ENCODE measurements around the gene SLC12A8.

Gene SLC12A8

DNA sequence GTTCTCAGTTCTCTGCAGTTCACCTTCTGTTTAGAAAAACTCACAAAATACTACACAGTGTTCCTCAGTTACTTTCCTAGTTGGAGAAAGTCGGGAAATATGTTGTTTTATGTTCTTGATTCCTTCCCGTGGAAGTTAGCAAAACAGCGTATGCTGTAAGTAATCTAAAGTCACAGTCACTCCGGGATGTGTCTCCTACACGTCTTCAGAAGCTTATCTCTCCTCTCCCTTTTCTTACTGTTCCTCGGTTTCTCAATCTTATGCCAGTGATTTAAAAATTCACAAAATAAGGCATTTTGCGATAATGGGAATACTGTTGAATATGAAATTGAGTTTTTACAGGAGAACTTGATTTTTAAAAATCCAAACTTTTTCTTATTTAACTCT, 158.5 kb downstream of the SLC12A8 start:
- no peak for DNase-seq (ENCODE audit: low read depth in 2 of 2)

DNA sequence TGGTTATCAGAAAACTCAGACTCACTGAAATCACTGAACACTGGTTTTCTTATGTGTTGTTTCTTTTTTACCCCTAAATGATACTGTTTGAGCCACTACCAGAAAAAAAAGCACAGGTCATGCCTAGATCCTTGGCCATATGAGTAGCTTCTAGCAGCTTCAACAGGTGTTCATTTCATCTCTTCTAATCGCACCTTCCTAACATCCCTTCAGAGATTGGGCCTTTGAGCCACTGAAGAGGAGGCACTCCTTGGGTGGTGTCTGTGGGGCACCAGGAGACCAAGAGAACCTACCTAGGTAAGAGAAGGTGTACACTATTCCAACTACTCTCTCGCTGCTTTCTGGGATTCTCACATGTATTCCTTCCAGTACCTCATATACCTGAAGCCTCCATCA, 159.2 kb downstream of the SLC12A8 start:
- no peak for DNase-seq (ENCODE audit: low read depth in 2 of 2)

DNA sequence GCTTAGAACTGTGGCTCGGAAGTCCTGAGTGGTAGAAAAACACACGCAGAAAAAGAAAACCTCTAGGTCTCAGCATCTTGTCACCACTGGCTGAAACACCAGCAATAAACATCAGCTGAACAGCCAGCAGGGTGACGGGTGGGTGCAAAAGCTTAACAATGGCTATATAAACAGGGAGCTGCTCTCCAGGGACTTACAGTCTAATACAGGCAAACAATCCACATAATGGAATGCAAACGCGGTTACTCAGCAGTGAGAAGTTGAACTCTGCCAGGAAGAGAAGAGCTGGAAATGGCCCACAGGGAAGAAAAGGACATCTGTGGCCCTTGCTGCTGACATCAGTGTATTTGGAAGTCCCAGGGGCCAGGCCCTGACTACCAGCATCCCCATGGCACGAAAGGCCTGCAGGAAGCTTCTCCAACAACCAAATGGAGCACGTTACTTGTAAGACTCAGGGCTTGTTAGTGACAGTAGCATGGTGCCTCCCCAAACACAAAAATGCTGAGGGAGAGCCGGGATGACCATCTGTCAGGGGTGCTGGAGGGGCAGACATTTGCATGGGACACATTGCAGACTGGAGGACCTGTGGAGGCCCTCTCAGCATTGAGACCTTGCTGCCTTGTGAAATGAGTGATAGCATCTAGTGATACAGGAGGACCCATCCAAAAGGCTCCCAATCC, 159.8 kb downstream of the SLC12A8 start:
- DNase-seq (ENCODE audit: low read depth in 2 of 2) = no peak

DNA sequence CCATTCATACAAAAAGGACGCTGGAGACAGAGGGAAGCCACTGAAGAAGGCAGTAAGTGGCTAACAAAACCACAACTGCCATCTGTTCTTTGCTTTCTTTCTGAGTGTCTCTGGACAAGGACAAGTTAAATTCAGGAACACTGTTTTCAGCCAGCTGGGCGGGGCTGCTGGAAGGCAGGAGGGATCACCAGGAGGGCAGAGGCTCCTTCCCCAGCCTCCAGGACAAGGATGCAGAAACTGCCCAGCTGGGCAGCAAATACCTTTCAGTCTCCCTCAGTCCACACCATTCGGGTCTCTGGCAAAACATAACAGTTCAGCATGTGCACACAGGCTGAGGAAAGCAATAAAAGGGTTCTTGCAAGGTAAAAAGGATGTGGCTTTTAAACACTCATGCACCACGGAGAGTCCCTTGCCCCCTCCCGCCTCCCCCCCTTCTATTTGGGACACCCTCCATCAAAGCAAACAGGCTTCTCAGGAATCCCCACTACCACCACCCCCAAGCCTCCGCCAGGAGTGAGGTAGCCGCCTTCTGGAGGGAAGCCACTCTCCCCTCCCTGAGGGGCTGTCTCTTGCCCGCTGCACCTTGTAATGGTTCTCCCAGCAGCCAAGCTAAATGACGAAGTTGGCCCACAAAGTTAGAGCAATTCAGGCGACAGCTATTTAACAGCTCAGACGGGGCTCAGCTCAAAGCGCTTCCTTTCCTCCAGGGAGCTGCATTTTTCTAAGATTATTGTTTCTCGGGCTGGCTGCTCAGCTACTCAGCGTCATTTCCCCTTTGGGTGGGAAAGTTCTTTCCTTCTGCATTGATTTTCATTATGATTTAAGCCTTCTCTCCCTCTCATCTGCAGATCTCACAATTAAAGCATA, 160.6 kb downstream of the SLC12A8 start:
- peak; percentile 41 to 52 for DNase-seq (ENCODE audit: low read depth in 2 of 2)

DNA sequence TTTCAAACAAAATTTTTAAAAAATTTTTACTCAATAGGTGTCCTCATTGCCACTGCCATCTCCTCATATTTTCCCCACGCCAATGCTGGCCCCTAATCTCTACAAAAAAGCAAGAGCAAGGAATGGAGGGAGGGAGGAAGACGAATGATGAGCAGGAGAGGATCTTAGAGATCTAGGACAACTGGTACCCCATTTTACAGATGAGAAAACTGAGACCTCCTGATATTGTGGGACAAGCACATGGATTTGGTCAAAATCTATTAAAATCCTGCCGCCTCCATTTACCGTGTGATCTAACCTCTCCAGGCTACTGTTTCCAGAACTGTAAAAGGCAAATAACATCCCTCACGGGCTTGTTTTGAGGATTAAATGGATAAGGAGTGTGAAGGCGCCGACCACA, 161.3 kb downstream of the SLC12A8 start:
- DNase-seq (ENCODE audit: low read depth in 2 of 2) = no peak

DNA sequence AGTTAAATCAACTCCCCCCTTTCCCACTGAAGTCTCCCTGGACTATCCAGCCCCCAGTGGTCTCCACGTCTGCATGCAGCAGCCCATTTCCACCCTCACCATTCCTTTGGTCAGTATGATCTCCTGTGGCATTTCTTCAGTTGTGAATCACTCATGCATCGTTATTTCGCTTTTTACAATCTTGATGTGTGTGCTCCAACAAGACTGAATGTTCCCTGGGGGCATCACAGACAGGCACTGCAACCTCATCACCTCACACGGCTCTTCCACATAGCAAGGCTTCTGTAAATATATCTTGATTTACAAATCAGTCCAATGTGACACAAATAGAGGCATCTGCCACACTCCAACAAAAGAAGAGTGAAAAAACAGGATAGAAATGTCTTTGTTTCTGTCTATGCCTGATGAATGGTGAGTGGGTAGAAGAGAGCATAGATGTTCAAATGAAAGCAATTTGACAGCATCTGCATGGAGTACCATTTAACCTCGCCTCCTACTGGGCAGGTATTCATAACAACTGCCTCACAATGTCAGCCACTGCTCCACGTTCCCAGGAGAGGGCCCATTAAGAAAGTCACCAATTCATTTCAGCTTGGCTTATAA, 162.0 kb downstream of the SLC12A8 start:
- no peak for DNase-seq (ENCODE audit: low read depth in 2 of 2)

DNA sequence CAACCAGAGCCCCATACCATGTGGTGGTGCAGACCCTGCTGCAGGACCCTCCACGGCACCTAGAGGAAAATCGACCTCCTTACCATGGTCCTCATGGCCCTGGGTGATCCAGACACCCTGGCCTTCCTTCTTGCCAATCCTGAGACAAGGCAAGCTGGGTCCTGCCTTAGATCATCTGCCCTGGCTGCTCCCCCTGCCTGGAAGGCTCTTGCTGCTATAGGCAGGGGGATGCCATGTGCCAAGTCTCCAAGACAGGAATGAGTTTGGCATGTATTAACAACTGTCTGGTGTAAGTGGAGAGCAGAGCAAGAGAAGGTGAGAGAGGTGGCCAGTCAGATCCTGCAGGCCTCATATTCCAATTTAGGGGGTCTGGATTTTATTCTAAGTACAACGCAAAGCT, 164.3 kb downstream of the SLC12A8 start:
- no peak for DNase-seq (ENCODE audit: low read depth in 2 of 2)

DNA sequence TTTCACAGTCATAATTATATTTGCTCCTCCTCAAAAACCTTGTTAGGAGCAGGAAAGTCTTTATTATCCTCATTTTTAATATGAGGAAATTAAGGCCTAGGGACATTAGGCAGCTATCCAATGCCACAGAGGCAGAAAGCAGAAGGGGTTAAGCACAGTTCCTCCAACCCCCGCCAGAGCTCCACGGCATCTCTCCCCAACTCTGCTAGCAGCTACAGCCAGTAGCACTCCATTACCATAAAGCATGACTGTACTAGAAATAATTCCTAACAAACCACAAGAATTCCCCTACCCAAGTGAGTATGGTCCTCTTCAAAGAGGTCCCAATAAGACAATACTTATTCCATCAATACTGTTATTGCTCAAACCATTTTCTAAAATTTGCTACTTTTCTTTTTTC, 166.6 kb downstream of the SLC12A8 start:
- DNase-seq (ENCODE audit: low read depth in 2 of 2) = no peak

DNA sequence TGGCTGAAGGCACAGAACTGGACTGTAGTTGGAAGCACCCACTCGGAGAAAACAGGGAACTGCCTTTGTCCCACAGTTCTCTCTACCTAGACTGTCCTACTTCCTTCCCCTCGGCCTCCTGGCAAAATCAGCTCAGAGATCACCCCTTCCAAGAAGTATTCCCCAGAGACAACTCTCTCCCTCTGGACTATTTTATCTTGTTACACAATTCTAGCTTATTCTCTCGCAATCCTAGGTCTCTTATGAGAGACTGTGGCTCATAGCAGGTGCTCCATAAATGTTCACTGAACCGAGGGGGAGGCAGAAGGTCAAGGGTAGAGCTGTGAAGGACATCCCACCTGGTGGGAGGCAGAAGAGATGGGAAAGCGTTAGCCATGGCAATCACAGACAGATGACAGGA, 167.4 kb downstream of the SLC12A8 start:
- DNase-seq (ENCODE audit: low read depth in 2 of 2) = no peak

DNA sequence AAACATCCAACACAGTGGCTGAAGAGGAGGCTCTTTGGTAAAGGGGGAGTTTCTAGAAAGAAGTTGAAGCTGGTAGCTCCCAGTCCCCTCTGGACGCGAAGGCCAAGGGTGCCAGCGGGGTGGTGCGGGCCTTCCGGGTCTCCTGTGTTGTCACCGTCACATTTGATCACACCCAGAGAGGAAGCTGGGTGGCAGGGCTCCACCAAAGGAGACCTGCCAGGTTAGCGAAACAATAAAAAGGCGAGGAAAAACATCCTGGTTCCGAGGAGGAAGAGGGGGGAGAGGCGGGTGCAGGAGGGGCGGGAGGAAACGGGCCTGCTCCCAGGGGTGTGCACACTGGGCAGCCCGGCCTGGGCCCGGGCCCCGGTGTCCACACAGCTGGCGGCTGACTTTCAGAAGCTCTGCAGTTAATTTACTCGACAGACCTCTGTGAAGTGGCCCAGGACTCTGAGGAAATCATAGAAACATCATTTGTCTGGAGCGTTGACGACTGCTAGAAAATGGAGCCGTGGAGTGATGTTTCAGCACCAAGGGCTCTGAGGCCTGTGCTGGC, 168.9 kb downstream of the SLC12A8 start:
- DNase-seq (ENCODE audit: low read depth in 2 of 2) = no peak

DNA sequence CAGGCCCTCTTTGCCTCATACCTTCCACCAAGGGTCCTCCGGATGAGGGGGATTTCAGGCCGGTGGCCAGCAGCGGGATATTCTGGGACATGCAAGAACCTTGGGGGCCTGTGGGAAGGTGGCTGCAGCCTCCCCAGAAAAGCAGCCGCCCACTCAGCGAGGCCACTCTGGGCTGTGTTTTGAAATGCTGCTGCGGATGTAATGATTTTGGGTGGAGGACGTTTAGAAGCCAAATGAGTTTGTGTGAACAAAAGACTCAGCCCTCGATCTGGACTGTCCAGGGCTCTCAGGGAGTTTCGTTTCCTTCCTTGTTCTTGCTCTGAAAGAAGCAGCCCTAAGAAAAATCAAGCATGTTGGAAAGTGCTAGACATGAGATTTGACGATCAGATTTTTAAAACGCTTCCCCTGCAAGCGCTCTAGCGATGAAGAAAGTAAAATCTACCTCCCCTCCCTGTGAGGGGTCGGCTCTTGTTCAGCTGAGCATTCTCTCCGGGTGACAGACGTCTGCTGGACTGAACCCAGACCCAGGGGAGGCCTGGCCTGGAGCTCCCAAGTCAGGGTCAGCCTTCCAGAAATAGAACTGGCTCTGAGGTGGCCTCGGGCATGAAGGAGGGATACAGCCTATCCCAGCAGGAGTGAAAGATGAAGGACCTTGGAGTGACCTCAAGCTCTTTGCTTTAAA, 169.7 kb downstream of the SLC12A8 start:
- DNase-seq (ENCODE audit: low read depth in 2 of 2) = no peak

DNA sequence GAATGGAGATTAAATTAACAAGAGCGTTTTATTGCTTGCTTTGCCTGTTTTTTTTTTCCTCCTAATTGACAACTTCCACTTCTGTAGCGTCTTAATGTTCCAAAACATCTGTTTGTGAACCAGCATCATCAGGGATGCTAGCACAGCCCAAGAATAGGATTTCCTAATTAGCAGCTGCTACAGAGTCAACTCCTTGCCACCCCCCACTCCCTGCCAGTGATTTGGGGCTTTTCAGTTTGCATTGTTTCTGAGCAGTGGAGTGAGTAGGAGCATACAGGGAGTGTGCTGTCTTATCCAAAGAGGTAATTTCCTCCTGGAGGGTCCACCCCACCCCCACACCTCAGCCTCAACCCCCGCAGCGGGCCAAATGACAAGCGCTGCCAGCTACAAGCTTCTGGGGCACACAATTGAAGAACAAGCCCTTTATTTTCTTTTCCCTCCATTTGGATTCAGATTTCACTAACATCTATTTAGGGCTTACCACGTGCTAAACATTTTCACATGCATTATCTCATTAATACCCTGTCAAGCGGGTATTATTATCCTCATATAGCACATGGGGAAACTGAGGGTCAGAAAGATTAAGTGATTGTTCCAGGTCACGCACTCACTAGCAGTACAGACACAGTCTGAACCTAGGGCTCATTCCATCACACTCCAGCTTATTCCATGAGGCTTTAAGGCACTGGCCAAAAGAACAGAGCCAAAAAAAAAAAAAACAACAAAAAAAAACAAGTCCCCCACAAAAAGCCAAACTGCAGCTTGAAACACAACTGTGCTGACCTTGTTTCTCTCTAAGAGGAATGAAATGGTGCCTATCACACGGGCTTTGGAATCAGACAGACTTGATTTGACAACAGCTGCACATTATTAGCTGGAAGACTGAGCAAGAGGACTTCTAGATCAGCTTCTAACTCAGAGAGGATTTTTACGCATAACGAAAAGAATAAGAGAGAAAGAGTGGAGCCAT, 173.1 kb downstream of the SLC12A8 start:
- no peak for DNase-seq (ENCODE audit: low read depth in 2 of 2)

DNA sequence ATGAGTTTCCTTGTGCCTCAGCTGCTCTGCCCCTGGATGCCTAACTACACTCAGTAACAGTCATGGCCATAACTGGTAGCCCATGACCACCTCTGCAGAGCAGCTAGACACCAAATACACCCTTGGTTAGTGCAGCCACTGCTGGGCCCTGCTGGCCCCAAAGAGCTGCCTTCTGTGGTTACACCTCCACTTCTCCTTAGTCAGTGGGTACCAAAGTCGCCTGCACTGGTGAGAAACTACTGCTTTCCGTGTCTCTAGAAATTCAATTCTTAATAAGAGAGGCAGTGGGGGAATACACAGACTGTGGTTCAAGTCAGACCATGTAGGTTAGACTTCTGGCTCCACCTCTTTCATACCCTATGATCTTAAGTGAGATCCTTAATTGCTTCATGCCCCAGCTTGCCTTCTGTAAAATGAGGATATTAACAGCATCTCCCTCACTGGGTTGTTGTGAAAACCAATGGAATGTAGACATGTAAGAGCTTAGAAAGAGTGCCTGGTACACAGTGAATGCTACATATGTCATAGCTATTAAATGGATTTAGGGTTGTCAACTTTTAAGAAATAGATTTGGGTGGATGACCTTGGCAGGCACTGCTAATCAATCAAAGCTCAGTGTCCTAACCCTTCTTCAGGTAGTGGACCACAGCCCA, 174.9 kb downstream of the SLC12A8 start:
- no peak for DNase-seq (ENCODE audit: low read depth in 2 of 2)

DNA sequence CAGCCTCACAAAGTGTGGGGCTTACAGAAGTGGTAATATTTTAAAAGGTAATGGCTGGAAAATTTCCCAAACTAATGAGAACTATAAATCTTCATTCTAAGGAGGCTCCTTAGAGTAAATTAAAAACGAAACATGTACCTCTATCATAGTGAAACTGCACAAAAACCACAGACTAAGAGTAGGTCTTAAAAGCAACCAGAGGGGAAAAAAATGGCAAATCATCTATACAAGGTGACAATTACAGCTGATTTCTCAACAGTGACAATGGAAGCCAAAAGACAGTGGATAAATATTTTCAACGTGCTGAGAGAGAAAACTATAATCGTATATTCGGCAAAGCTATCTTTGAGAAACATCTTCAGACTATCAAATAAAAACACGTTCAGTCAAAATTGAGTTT, 177.3 kb downstream of the SLC12A8 start:
- DNase-seq (ENCODE audit: low read depth in 2 of 2) = no peak

DNA sequence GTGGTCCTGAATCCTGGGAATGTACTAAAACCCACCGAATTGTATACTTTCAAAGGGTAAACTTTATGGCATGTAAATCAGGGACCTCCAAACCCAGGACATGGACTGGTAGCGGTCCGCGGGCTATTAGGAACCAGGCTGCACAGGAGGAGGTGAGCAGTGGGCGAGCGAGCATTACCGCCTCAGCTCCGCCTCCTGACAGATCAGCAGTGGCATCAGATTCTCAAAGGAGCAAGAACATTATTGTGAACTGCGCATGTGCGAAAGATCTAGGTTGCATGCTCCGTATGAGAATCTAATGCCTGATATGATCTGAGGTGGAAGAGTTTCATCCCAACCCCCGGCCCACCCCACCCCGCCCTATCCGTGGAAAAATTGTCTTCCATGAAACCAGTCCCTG, 178.9 kb downstream of the SLC12A8 start:
- DNase-seq (ENCODE audit: low read depth in 2 of 2) = no peak

DNA sequence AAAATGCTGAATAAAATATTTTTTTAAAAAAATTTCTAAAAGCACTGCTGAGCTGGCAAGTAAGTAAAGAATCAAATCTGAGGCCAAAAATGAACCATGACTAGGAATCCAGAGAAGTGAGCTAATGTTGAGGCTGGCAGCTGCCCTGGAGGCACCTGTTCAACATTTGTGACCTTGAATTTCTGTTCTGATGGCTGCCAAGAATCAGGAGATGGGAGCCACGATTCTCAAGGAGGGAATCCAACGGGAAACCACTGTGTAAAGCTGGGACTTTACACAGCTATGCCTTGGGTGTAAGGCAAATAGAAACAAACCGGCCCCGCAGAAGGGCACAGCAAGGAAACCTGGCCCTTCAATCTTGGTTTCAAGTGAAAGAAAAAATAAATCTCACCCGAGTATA, 179.4 kb downstream of the SLC12A8 start:
- no peak for DNase-seq (ENCODE audit: low read depth in 2 of 2)

DNA sequence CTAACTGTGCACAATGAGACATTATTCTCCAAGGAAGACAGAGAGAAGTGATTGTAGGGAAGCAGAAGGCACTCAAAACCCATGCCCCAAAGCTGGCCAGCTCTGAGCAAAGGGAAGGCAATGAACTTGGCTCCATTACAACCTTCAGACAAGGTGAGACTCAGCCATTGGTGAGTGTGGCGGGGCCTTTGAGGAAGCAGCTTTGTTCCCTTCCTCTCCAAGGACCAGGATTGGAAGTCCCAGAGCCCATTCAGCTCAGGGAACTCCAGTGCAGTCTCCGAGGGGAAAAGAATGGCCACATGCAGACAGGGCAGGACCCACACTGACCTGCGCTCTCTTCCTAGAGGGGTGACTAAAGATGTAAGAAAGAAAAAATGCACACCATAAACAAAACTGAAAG, 179.9 kb downstream of the SLC12A8 start:
- DNase-seq (ENCODE audit: low read depth in 2 of 2) = no peak
